NCI-H2081 treated with DMSO at 0.1 percent for 48 hours (cell line): ENCODE results near the gene RGS3.

ENCODE experiments used
- DNase-seq: peaks from one replicate; lab custom pipeline; 2025; lab: John Stamatoyannopoulos, UW

The RGS3 gene

GRCh38 chr9:113570749-113571711, 107.5 kb downstream of the RGS3 start:
- no peak for DNase-seq

GRCh38 chr9:113572076-113572861, 108.7 kb downstream of the RGS3 start:
- no peak for DNase-seq

DNA sequence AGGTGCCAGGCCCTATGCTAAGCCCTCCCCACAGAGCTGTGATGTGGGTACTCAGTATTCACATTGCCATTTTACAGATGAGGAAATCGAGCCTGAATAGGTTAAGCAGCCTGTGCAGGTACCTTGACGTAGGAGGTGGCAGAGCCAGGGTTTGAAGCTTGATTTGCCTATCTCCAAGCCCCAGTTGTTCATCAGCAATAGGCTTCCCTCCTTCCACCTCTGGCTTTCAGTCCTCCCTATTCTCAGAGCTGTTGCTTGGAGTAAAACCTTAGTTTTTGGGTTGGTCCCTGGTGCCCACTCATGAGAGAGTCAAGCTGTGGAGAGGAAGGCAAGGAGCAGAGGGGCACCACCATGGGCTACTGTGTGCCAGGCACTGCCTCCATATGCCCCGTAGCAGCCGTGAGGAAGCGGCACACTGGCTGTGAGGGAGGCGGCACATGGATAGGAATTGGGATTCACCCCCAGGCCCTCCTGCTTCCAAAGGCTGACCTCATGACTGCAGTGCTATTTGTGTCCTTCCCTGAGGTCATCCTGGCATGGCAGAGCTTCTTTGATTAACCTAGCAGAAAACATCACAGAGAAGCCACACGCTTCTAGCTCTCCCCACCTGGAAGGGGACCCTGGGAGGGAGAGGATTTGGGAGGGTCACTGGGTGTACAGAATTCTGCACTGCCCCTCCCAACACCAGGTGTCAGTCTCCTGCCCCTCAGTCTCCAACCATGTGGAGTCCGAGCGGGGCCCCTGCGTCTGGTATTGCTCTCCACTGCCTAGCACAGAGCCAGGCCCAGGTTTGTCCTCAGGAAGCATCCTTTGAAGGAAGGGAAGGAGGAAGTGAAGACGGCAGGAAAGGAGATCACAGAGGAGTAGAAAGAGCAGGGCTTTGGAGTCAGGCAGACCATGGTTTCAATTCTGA, 109.8 kb downstream of the RGS3 start:
- DNase-seq, result no peak

GRCh38 chr9:113573959-113574352, 110.4 kb downstream of the RGS3 start:
- no peak for DNase-seq

DNA sequence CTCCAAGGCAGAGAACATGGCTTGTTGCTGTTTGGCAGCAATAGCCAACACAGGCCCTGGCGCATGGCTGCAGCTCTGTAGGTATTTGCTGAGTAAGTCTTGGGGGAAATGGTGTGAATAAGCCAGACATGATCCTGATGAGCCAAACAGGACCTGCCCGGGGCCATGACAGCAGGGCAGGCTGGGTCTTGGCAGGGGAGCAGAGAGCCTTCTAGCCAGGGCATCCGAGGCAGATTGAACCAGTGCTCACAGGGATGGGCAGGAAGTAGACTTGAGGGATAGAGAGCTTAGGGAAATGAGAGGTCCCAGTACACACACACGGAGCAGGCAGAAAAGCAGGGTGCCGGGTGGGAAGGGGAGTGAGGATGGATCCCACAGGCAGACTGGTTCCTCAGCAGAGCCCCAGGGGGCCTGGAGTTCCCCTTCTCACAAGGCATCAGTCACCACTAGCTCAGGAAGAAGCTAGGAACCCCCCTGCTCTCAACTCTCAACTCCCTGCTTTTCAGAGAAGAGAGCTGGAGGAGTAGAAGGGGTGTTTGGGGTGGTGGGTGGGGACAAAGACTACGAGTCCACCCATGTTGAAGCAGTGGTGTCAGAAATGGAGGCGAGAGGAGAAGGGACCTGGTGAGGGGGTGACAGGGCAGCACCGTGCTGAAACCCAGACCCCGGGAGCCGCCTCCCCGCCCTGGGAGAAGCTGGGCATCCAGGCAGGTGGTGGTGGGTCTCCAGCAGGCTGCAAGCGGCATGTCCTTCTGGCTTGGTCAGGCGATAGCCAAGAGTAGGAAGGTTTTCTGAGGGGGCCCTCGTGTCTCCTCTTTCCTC, 111.1 kb downstream of the RGS3 start:
- no peak for DNase-seq

- DNase-seq, result no peak
These were observed 114.2 kb downstream of the RGS3 start for GRCh38 chr9:113577525-113578261.

GRCh38 chr9:113578279-113578865, 114.8 kb downstream of the RGS3 start:
- DNase-seq, result no peak

- DNase-seq, result no peak
These were observed 115.4 kb downstream of the RGS3 start for GRCh38 chr9:113578882-113579282.

GRCh38 chr9:113579283-113580040, 115.9 kb downstream of the RGS3 start:
- DNase-seq, result no peak

DNA sequence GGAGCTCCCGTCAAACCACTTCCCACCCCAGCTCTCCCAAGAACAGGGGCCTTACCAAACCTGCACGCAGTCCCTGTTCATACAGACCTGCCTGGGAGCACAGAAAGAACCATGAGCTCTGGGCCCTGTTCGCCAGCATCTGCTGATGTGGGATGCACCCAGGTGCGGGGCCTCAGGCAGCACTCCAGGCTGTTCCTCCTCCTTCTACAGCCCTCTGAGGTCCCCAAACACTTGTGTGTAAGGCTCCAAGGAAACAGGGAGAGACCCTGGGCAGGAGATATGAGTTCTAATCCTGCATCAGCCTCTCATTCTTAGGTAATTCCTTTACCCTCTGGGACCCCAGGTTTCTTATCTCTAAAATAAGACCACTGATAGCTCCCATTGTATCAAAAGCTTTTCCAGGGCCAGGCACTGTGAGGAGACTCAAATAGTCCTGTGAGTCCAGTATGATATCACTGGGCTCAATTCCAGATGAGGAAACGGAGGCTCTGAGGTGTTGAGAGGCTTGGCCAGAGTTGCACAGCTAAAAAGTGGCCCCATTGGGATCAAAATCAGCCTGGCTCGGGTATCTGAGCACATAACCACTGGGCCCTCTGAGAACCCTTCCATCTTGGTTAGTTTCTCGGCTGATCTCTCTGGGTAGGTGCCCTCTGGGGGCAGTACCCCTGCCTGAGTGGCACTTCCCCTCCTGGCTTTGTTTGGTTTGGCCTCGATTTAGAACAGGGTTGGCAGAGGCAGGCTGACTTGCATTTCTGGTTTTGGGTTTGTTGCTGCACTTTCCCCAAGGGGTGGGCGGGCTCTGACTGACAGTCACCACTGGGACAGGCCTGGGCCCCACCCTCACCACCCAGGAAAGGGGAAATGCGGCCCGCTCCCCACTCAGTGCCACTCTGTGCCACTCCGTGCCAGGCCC, 116.8 kb downstream of the RGS3 start:
- DNase-seq, result no peak

DNA sequence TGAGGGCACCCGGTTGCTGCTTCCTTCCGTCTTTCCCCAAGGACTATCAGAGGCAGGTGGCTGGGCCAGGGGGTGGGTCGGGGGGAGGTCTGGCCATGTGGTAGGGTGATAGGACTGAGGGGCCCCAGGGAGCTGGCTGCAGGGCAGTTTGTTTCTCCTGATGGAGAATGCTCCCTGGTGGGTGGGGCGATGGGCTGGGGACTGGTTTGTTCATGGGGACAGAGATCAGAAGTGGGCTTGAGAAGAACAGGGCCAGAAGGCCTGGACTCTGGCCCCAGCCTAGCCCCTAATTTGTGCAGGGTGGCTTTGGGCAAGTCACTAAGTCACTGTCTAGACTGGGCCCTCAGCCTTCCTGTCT, 117.4 kb downstream of the RGS3 start:
- no peak for DNase-seq

DNA sequence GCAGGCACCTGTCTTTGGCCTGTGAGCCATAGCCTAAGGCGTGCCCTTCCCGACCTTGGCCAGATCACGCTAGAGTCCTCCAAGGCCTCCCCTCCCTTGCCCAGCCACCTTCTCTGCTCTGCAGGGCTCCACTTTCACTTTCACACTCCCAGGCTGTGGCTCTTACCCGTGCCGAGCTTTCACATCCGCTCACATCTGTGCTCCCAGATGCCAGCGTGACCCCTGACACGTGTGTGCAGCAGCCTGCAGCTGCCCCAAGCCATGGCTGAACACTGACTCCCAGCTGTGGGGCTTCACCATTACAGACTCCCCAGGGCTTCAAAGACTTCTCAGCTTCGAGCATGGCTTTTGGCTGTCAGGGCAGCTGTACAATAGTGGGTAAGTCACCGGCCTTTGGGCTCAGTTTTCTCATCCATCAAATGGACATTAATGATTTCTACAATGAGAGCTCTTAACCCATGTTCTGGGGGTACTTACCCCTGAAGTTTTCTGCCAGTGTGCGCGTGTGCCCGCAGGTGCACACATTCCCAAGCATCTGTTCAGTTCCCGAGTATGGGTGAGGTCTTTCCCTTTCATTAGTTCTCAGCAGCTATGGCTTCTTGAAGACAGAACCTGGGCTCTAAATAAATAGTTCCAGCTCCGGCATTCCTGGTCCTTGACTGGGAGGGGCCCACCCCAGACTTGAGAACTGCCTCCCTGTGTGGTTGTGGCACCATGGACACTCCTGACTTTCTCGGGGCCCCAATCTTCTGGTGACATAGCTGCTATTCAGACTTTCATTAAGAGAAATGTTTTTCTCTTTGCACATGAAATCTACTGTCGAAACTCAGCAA, 118.6 kb downstream of the RGS3 start:
- DNase-seq, result no peak

- DNase-seq, result no peak
These were observed 119.2 kb downstream of the RGS3 start for GRCh38 chr9:113582698-113583200.

- no peak for DNase-seq
These were observed 120.2 kb downstream of the RGS3 start for GRCh38 chr9:113583511-113584427.

DNA sequence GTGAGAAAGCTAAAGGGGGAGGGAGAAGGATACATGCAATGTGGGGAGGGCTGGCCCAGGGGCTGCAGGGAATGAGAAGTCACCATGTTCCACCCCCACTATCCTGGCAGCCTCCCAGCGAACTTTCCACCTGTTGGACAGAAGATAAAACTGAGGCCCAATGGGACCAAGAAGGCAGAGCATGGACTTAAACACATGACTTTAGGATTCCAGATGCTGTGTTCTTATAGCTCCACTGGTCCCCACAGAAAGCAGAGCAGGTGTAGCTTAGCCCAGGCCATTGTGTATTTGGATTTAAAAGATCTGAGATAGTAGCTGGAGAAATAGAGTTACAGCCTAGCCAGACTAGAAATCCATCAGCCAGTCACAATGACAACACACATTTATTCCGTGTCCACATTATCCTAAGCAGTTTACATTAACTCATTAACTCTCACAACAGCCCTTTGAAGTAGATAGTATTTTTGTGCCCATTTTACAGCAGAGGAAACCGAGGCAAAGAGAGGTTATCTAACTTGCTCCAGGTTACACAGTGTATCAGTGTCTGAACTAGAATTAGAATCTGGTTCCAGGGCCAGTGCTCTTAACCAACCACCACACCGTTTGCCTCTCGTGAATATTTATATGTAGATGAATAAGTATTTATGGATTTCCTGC, 121.0 kb downstream of the RGS3 start:
- no peak for DNase-seq

- no peak for DNase-seq
These were observed 121.5 kb downstream of the RGS3 start for GRCh38 chr9:113585085-113585442.
